HG03060 (cell line): Measurements from ENCODE around the gene HDAC2.
"Not testable (repeated sequence)": the region's sequence is repeated elsewhere in the genome, so short reads cannot be mapped to it uniquely, and the experiment has no call there.

Source experiments
- ATAC-seq: cut with Tn5 transposase; IDR thresholded peaks from one replicate; pipeline ENCODE4 v1.9.1; 2021; ENCODE audit warnings: low read depth, moderate number of reproducible peaks; ENCODE audit not compliant: unreplicated experiment

The HDAC2 gene

DNA sequence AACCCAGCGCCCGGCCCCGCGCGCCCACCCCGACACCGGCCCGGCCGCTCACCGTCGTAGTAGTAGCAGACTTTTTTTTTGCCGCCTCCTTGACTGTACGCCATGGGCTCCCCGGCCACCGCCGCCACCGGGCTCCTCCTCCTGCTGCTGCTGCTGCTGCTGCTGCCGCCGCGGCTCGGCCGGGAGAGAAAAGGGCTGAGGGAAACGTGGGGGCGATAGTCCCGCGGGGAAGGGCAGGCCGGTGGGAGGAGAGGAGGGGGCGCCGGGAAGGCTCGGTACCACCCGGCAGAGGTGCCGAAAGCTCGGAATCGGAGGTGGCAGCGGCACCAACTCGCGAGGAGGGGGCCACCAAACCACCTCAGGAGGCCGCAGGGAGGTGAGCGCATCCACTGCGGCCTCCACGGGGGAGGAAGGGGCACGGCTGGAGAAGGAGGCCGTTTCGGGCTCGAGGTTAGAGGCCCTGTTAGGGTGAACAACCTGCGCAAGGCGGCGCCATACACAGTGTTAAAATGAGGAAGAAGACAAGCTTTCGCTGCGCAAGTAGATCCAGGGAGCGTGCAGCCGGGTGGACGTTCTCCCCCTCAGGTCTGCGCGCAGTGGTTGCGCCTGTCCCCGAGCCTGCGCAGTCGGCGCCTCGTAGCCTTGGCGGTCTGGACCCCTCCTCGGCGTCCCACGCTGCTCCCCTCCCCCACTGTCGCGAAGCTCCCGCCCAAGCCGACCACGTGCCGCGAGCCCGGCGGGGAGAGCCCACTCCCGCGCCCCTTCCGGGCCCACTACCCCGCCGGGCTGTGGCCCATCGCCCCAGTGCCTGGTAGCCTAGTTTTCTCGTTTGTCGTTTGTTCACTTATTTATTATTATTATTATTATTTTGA, at the start of gene HDAC2:
Gene HDAC2 (minus strand): TSS at position 344 of the 872 bp plus-strand sequence. CDS start 240 bp downstream, at position 104.
- peak; percentile 88 for ATAC-seq

DNA sequence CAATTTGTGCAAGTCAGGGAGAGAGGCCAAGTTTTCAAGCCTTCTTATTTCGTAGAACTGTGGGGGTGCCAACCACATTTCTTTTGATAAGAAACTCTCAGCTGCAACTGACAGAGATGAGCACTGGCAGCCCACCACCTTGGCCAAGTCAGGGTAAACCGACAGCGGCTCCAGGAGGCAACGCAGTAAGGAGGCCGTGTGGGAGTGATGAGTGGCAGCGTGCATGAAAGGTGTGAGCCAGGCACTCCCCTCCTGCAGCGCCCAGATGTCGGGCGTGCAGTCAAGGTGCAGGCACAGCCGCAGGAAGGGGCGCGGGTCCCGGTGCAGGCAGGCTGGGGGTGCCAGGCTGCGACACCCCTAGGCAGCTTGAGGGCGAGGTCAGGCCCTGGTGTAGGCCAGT, 49.2 kb upstream of the HDAC2 start:
- no peak for ATAC-seq

DNA sequence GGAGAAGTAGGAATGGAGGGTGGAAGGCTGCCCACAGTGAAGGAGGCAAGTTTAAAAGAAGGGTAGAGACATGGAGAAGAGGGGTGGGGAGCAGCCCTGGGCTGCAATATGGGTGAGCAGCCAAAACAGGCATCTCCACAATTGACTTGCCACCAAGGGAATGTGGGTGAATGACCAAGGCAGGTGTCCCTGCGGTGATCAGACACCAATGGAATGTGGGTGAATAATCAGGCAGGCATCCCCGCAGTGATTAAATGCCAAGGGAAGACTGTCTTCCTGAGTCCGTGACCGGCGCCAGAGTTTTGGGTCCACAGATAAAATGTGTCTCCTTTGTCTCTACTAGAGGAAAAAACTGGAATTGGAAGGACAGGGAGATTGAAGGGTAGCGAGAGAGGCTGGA, 46.2 kb upstream of the HDAC2 start:
- ATAC-seq: not testable (repeated sequence)

DNA sequence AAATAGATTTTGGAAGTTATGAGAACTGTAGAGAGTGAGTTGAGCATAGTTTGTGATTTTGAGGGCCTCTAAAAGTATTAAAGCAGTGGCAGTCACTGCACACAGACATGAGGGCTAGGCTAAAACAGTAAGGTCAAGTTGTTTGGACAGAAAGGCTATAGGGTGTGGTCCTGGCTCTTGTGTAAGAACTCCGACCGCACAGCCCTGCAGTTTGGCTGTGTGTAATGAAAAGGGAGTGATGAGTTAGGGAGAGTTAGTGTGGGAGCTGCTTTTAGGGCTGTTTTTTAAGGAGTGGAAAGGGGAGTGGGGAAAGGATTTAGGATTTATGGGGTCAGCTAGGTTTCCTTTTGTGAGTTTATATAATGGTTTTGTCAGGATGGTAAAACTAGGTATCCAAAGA, 43.2 kb upstream of the HDAC2 start:
- ATAC-seq: not testable (repeated sequence)

DNA sequence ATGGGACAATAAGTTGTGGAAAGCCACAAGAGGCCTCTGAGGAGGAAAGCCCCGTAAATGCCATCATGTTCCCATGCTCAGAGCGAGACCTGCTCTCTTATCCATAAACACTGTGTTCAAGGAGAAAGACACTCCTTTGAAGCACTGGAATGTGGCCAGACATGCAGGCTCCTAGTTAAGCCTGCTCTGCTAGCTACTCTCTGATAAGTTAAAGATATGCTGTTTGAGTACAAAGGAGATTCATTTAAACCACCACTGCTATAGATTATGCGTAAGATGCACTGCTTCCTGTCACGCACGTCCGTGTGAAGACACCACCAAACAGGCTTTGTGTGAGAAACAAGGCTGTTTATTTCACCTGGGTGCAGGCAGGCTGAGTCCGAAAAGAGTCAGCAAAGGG, 40.5 kb upstream of the HDAC2 start:
- ATAC-seq: not testable (repeated sequence)

DNA sequence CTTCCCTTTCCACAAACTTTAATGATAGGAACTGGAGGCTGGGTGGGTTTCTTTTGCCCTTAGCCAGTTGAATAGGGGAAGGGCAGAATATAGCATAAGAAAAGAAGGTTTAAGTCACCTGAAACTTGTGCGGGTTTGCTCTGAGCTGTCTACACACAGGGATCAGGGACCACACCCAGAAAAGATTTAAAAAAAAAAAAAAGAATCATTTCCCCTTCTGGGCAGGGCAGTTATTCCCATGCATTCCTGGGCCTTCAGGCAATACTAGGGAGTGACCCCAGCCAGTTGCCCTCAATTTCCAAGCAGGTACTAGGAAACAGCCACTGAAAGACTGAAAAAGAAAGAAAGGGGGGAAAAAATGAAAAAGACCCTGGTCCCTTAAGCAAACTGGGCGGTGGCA, 39.6 kb upstream of the HDAC2 start:
- no peak for ATAC-seq

DNA sequence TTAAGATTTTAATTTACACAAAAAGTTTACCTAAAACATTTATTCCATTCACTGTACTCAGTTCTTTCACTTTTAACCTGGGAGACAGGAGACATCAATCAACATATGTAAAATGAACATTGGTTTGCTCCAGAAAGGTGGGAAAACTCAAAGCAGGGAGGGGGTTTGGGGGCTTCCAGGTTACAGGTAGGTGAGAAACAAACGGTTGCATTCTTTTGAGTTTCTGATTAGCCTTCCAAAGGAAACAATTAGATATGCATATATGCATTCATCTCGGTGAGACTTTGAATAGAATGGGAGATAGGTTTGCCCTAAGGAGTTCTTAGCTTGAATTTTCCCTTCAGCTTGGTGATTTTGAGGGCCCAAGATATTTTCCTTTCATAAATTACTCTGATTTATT, 38.2 kb upstream of the HDAC2 start:
- no peak for ATAC-seq

DNA sequence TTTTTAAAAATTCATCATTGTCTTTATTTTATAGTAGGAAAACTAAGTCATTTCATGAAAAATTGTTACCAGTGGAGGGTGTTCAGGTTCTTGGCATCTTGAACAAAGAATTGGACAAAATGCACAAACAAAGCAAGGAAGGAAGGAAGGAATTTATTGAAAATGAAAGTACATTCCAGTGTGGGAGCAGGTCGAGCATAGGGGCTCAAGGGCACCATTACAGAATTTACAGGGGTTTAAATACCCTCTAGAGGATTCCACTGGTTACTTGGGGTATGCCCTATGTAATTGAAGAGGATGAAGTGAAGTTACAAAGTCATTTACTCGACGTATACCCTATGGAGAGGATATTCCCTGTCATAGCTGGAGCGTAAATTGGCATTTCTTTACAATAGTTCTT, 37.4 kb upstream of the HDAC2 start:
- no peak for ATAC-seq

DNA sequence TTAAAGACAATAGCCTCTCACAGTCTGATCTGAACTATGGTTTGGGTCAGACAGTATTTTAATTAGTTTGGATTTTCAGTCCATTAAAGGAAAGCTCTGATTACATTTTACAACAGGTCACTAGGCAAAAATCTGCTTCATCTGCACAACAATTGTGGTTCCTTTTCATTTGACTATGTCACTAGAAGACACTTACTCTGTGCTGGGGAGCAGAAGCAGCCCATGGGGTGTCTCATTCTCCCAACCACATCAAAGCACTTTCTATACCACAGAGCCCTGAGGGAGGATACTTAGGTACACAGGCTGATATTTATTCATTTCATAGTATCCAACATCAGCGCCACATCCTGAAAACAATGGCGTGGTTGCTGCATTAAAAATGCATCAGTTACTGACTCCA, 36.6 kb upstream of the HDAC2 start:
- ATAC-seq: peak; percentile 99

DNA sequence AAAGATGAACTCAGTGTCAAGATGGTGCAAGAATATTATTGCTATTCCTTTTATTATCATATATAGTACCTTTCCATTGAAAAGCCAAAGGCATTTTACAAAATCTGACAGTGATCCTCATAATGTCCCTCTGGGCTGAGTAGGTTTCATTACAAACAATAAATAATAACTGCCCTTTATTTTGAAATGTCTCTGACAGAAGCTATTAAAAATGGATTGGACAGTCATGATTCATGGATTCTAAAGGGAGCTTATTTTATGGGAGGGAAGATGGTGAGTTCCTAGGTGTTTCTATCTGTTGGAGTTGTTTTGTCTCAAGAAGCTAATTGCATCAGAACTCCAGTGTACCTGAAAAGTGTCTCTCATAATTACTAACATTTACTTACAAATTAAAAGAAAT, 30.4 kb upstream of the HDAC2 start:
- ATAC-seq: no peak

DNA sequence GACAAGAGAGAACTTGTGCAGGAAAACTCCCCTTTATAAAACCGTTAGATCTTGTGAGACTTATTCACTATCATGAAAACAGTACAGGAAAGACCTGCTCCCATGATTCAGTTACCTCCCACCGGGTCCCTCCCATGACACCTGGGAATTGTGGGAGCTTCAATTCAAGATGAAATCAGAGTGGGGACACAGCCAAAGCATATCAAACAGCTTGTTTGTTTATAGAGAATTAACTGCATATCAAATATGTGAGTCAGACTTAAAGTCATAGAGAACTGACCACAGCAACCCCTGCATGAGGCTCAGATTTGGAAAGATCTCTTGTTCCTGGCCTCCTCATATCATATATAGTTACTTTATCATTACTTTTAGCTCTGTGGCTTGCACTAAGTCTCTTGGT, 29.1 kb upstream of the HDAC2 start:
- ATAC-seq: no peak

DNA sequence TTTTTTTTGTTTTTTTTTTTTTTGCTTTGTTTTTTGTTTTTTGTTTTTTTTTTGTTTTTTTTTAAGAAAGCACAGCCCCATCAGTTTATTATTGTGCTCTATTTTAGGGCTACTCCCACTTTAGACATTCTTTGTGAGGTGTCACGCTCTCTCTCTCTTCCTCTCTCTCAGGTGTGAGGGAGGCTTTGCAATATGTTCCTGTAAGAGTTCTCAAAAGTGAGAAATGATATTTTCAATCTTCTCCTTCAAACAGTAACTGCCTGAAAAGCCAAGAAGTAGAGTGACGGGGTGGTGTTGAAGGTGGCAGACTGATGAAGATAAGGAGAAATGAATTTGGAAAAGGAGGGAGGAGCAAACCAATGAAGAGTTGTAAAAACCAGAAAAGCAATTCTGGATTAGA, 28.3 kb upstream of the HDAC2 start:
- ATAC-seq: no peak

DNA sequence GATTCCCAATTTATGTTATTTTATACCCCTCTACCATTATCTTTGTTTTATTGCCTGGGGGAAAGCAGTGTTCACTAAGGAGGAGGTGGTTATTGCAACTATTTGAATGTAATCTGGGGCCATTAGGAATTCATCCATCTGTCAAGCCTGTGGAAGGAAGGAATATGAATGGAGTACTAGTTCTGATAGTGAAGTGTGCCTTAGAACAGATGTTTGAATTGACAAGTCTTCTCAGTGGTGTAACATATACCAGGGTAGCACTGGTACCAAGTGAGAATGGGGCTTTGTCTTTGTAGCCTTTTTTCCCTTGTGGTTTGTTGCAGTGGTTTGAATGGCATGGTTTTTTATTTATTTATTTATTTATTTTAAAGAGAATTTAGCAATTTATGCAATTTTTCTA, 27.9 kb upstream of the HDAC2 start:
- no peak for ATAC-seq

DNA sequence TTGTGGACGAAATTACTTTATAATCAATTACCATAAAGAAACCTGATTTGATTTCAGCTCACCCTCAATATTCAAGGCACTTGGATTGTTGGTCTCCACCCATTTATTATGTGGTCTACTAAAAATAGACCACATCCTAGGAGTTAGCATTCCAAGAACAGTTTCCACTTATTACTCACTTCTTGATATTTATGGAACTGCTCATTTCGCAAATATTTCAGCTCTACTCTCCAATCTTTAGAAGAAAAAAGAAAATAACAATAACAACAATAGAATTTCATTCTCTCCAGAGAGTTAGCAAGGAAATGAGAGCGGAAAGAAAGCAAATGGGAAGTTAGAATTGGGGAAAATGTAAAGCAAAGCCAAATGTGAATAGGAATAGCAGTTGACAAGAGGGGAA, 26.2 kb upstream of the HDAC2 start:
- no peak for ATAC-seq

DNA sequence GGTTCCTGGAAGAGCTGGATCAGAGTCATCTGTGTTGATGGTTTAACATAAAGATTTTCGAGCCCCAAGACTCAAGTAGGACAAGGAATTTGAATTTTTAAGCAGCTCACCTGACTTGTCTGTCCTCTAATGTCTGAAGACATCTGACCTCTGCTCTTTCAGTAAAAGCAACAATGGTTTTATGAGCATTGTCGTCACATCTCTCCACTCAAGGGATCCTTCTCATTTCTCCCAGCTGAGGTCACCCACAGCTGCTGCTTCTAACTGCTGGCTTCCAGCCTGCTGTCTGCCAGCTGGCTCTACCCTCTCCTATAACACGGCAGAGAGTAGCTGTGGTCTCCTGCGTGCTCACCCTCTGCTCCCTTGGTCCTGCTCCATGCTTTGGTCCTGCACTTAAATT, 24.7 kb upstream of the HDAC2 start:
- no peak for ATAC-seq

DNA sequence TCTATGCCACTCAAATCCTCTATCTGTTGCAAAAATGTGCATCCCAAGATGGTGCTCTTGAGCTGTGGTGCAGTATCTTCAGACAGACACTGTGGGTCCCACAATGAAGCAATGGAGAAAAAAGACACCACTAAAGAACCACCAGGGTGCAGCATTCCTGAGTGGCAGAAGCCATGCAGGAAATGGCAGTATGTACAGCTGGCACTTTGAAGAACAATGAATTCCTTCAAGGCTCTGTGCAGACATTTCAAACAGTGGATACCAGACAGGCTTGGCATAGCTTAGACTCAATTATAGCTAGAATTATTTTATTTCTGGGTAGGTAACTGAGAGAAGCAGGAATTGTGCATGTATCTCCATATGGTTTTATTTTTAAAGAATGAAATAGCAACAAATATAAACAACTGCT, 24.0 kb upstream of the HDAC2 start:
- peak; percentile 99 for ATAC-seq

DNA sequence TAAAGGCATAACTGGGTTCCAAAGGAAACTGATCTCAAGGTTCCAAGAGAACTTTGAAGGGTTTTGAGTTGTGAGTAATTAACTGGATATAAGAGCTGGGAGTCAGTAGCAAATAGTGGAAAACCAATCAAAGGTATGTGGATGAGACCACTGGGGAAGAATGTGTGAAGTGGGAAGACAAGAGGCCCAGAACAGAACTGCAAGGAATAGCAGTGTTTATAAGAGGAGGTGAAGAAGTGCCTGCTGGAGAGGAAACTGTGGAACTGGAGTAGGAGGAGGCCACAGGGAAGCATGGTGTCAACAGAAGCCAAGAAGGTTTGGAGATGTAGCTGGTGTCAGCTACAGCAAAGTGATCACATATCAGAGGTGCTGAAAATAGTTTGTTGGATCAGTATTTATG, 18.7 kb upstream of the HDAC2 start:
- ATAC-seq: no peak

DNA sequence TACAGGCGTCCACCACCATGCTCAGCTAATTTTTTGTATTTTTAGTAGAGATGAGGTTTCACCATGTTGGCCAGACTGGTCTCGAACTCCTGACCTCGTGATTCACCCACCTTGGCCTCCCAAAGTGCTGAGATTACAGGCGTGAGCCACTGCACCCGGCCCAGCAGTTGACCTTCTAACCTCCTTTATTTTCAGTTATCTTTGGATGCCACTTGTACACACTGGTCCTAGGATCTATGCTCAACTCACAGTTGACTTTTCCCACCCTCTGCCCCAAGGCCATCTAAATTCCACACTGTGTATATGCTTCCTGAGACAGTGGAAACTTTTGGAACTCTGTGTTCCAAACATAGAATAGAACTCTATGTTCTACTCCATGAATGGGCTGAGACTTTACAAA, 11.7 kb upstream of the HDAC2 start:
- ATAC-seq: not testable (repeated sequence)

DNA sequence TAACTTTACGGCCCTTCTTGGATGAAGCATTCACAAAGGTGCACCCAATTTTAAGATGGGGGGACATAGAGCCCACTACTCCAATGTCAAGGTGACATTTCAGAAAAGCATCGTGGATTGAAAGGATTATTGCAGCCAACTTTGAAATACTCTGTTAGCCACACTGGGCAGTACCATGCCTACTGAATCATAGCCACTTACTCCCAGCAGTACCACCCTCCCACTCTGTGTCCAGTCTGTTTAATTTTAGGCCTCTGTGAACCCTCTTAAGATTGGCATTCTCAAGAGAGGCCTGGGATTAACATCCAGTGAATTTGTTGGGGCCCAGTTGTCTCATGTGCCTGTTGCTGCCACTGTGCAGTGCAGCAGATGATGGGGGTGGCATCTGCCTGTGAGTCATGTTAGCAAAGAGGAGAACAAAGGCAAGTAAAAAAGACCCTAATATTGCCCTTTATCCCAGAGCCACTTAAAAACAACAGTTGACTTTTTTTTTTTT, 11.2 kb upstream of the HDAC2 start:
- ATAC-seq: no peak

DNA sequence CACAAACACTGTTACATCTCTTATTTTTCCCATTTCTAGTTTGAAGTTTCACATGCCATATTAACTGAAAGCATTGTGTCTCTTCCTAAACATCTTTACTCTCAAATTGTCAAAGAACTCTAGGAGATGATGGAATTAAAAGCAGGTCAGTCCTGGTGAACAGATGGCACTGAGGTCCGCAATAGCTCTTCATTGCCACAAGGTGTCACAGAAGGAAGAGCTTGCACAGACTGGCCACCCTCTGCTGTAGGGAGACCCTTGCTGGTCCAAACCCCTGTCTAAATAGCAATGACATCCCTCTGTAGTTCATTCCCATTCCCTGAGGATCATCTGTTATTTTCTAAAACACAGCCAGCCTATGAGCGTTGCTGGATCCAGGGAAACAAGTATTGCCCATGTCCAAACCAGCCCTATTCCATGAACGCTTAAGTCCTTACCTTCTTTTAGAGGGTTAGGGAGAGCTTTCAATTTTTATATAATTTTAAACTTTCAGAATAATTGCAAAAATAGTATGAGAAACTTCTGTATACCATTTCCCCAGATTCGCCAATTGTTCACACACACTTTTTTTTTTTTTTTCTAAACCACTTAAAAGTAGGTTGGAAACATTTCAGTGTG, 10.1 kb upstream of the HDAC2 start:
- ATAC-seq: no peak

DNA sequence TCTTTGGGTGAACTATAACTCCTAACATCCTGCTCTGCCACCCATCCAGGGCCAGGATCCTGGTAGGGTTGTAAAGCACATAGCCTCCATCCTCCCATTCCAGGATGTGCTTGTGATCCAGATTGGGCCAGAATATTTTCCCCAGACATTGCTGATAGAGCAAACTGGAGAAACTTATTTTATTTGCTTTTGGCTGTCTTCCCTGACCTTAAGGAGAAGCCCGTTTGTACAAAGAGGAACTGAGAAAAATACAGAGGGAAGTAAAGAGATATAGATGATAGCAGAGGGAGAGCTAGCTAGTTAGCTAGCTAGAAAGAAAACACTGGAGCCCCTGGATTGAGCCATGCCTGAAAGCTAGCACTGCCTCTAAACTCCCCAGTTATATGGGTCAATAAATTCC, 9.0 kb upstream of the HDAC2 start:
- peak; percentile 78 for ATAC-seq

DNA sequence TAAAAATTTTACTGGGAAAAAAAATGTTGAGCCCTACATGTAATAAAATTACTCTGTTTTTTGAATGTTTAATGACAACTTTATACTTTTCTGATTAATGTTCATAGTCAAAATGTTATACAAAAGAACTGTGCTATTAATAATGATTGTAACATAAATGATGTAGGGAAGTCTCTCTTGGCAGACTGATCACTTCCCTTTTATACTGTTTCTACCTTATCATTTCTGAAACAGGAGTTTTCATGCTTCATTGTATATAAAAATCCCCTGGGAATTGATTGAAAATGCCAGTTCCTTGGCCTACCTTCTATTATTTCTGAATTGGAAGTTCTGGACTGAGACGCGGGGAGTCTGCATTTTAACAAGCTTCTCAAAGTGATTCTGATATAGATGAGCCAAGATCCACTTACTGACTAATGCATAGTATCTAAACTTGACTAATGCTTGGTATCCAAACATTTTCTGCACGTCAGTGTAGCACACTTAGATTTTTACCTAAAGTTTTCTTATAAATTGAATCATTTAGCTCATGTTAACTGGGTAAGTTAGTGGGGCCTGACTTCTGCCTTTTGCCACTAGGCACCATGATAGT, 7.2 kb upstream of the HDAC2 start:
- no peak for ATAC-seq
